Psoas muscle (tissue), 8 donors: ENCODE results near the gene TECPR1. TPM values are rescaled to one million over a fixed set of nuclear protein-coding genes. Genes with fewer than 3 reads are reported as not detected.
A peak's percentile ranks its signal among the peaks of the same experiment; 100 is the strongest.

ENCODE experiments used
- ATAC-seq, 4 donors: fragments of 200-7000 bp; cut with Tn5 transposase; one replicate each; pipeline ENCODE4 v1.9.1; 2020; ENCODE audit warnings: moderate library complexity in 3 of 4, mild to moderate bottlenecking in 2 of 4
- DNase-seq, 2 donors: peaks; one replicate each; pipeline ENCODE4 v3.0.0-alpha.2; 2020
- H3K27ac ChIP-seq: fragments of 200-600 bp; one replicate; pipeline ENCODE4 v1.8.0; 2022
- H3K27me3 ChIP-seq, 3 donors: fragments of 200-600 bp in 1 of 3; one replicate each; pipeline versions ENCODE4 v1.6.1 to v1.8.0; 2013 to 2022; ENCODE audit warnings: low read length in 2 of 3, mild to moderate bottlenecking in 2 of 3, moderate library complexity in 1 of 3; ENCODE audit not compliant: insufficient read depth in 3 of 3
- H3K36me3 ChIP-seq, 2 donors: fragments of 200-600 bp in 1 of 2; one replicate each; pipeline versions ENCODE4 v1.6.1 to v1.8.0; 2013 to 2022; ENCODE audit warnings: low read depth in 1 of 2, mild to moderate bottlenecking in 1 of 2, moderate library complexity in 1 of 2; ENCODE audit not compliant: insufficient read depth in 1 of 2
- H3K4me1 ChIP-seq: fragments of 200-600 bp; one replicate; pipeline ENCODE4 v1.8.0; 2022
- H3K4me3 ChIP-seq: fragments of 200-600 bp; one replicate; pipeline ENCODE4 v1.8.0; 2022; ENCODE audit warnings: mild to moderate bottlenecking
- H3K9me3 ChIP-seq: fragments of 200-600 bp; one replicate; pipeline ENCODE4 v1.8.0; 2022
- CTCF ChIP-seq: fragments of 200-600 bp; IDR thresholded peaks from one replicate; pipeline ENCODE4 v1.8.0; 2022; ENCODE audit warnings: antibody characterized with exemption
- WGBS, 3 donors: extraction: QIAGEN DNeasy Blood & Tissue Kit; methylation state at CpG; one replicate each; pipeline versions ENCODE4 v1.1.6 to v1.1.7; 2013; 5-methylcytosine and 5-hydroxymethylcytosine counted together
- intact Hi-C, 2 donors: fragments of 100-400 bp; cut with DNase I; formaldehyde crosslinking; loops; one replicate each; pipeline versions ENCODE4 v1.11.0 to v1.14.2; 2022
- polyA plus RNA-seq, 3 donors: library from polyadenylated mRNA; stranded (reverse); fragments of 200-250 nt; gene quantifications; one replicate each; pipeline ENCODE4 v1.2.3, GENCODE V29; 2013
- total RNA-seq, 4 donors: library from RNA; stranded (reverse); fragmentation: NEBNext Ultra II Directional in 2 of 4; extraction: Animal tissue kit (Norgen Biotek cat#: 25700) in 2 of 4; gene quantifications; one replicate each; pipeline versions ENCODE4 v1.2.1 to v1.2.4, GENCODE V29; 2021 to 2023
- donor health status: healthy with polysubstance abuse.
- donor health status: DM: no; HTN: no; CAD: no; lungs with moderate emphysema.
- donor health status: Bipolar disorder and iron deficiency.
- donor health status: healthy.
- donor health status: DM: yes; HTN: yes; CAD: no.
- donor health status: DM: no; HTN: no; CAD: no.
- donor health status: DM: no; HTN: no; CAD: no.
- donor health status: DM: yes; HTN: yes; CAD: no.

The TECPR1 gene
- total and polyA plus RNA-seq, 7 donors: 7.0 to 23.0 (median 14.5) TPM

GRCh38 chr7:98288064-98288823, 36.2 kb upstream of the TECPR1 start:
- no peak for DNase-seq
- WGBS, 3 donors: 51 to 65% (median 55%) methylated on average over 12 of the region's 12 CpGs
- no peak for ATAC-seq
- Histone ChIP-seq H3K36me3 (peaks cover 0 to 35% of the 10 kb centered on the region in 2 donors), H3K9me3 (no peaks in the 10 kb centered on the region), H3K4me3 (no peak overlapping the region), H3K27me3 (no peaks in the 10 kb centered on the region), H3K27ac (peak overlapping the region; percentile 99), H3K4me1 (peaks cover 56% of the 10 kb centered on the region)
- intact Hi-C loops: loop anchor here in 1 of 2 donors (10.0 kb wide), 1 partner anchor 117 kb away; the partner anchor contains the start of gene BAIAP2L1
- TF ChIP-seq CTCF: no peak

- no peak for TF ChIP-seq CTCF
- no peak for ATAC-seq
- Histone ChIP-seq H3K36me3 (peaks cover 0 to 27% of the 10 kb centered on the region in 2 donors), H3K4me1 (peaks cover 61% of the 10 kb centered on the region), H3K27me3 (no peaks in the 10 kb centered on the region), H3K4me3 (peak overlapping the region; percentile 90), H3K27ac (peak overlapping the region; percentile 99), H3K9me3 (no peaks in the 10 kb centered on the region)
- no peak for DNase-seq
- intact Hi-C loops: loop anchor here in 1 of 2 donors (10.0 kb wide), 1 partner anchor 117 kb away; the partner anchor contains the start of gene BAIAP2L1
- WGBS, 3 donors: 77 to 83% (median 78%) methylated on average over 13 to 14 of the region's 14 CpGs
Observed at GRCh38 chr7:98287486-98287959, 35.5 kb upstream of the TECPR1 start.

GRCh38 chr7:98286701-98287485, 34.9 kb upstream of the TECPR1 start:
- peak overlapping the region; percentile 90 for H3K4me3 ChIP-seq
- H3K27ac ChIP-seq: peak overlapping the region; percentile 99
- WGBS, 3 donors: 33 to 47% (median 34%) methylated on average over 21 of the region's 21 CpGs
- H3K27me3 ChIP-seq: no peaks in the 10 kb centered on the region
- ATAC-seq (peak; percentile 8 to 25 (median 14)), DNase-seq (peak; percentile 33 to 68)
- intact Hi-C loops: loop anchor here in 1 of 2 donors (10.0 kb wide), 1 partner anchor 118 kb away; the partner anchor contains the start of gene BAIAP2L1
- TF ChIP-seq CTCF: peak; percentile 8
- peaks cover 62% of the 10 kb centered on the region for H3K4me1 ChIP-seq
- peaks cover 0 to 21% of the 10 kb centered on the region in 2 donors for H3K36me3 ChIP-seq
- H3K9me3 ChIP-seq: no peaks in the 10 kb centered on the region

- H3K27ac ChIP-seq: peak overlapping the region; percentile 99
- 39 to 56% (median 50%) methylated on average over 13 to 14 of the region's 14 CpGs for WGBS, 3 donors
- peaks cover 62% of the 10 kb centered on the region for H3K4me1 ChIP-seq
- intact Hi-C loops: loop anchor here in 1 of 2 donors (10.0 kb wide), 1 partner anchor 119 kb away; the partner anchor contains the start of gene BAIAP2L1
- DNase-seq (peak; percentile 88 to 93), ATAC-seq (peak; percentile 62 to 70 (median 66))
- peaks cover 0 to 13% of the 10 kb centered on the region in 2 donors for H3K36me3 ChIP-seq
- H3K9me3 ChIP-seq: no peaks in the 10 kb centered on the region
- no peaks in the 10 kb centered on the region for H3K27me3 ChIP-seq
- TF ChIP-seq CTCF: no peak
- H3K4me3 ChIP-seq: peak overlapping the region; percentile 90
Observed at GRCh38 chr7:98286093-98286539, 34.1 kb upstream of the TECPR1 start.
